AG04450 (cell line): ENCODE results near the gene MSMO1. TPM values are rescaled to one million over a fixed set of nuclear protein-coding genes. Genes with fewer than 3 reads are reported as not detected.
A peak's percentile ranks its signal among the peaks of the same experiment; 100 is the strongest.

Source experiments
- CTCF ChIA-PET: fragments of 300-600, 350-600 bp; formaldehyde crosslinking; extraction: SDS; loops from one replicate; lab custom pipeline; 2022; ENCODE audit warnings: antibody characterized with exemption, inconsistent platforms; lab: Charles Lee
- POLR2A ChIA-PET: fragments of 350-600 bp; formaldehyde crosslinking; extraction: SDS; loops from one replicate; lab custom pipeline; 2021; ENCODE audit warnings: antibody characterized with exemption, inconsistent platforms; lab: Yijun Ruan, JAX
- DNase-seq: peaks from one replicate; pipeline ENCODE4 v3.0.0-alpha.2; 2011; ENCODE audit warnings: low read depth, low spot score
- H3K27ac ChIP-seq: one replicate; pipeline ENCODE4 v1.5.1; 2012; ENCODE audit warnings: low read depth, low read length, control low read depth
- H3K27me3 ChIP-seq: one replicate; pipeline ENCODE4 v1.6.0; 2012; ENCODE audit warnings: low read length; ENCODE audit not compliant: control insufficient read depth, insufficient read depth
- H3K4me3 ChIP-seq: 2 replicates; pipeline ENCODE4 v1.5.1; 2011; ENCODE audit warnings: mild to moderate bottlenecking, low read depth, low read length, control low read depth
- H3K9me3 ChIP-seq: 2 replicates; pipeline ENCODE4 v1.5.1; 2012; ENCODE audit warnings: low read length; ENCODE audit not compliant: control insufficient read depth, insufficient read depth
- polyA plus RNA-seq: library from polyadenylated mRNA; depleted of rRNA; stranded (reverse); fragments of >200 nt; gene quantifications from 2 replicates; pipeline ENCODE4 v1.2.3, GENCODE V29; 2011
- TF ChIP-seq, protein P1 (sequence below): IDR thresholded peaks from 2 replicates; pipeline ENCODE4 v1.5.1; 2011; ENCODE audit warnings: low read depth, low read length, control low read depth, inconsistent platforms

The MSMO1 gene
- polyA plus RNA-seq, 1 experiment = 53.0 TPM

DNA sequence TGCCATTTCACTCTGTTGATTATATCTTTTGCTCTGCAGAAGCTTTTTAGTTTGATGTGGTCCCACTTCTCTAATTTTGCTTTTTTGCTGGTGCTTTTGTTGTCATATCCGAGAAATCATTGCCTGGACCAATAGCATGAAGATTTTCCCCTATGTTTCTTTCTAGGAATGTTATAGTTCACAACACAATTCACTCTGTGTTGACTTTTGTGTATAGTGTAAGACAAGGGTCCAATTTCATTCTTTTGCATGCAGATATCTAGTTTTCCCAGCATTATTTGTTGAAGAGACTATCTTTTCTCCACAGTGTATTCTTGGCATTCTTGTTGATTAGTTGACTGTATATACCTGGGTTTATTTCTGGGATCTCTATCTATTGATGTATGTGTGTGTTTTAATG, 43.1 kb downstream of the MSMO1 start:
- DNase-seq = no peak
- ChIA-PET POLR2A (no interaction called here), CTCF (no interaction called here)
- Histone ChIP-seq H3K27ac (no peak overlapping the region), H3K27me3 (no peaks in the 10 kb centered on the region), H3K4me3 (no peak overlapping the region), H3K9me3 (no peaks in the 10 kb centered on the region)
- TF ChIP-seq, protein P1, sequence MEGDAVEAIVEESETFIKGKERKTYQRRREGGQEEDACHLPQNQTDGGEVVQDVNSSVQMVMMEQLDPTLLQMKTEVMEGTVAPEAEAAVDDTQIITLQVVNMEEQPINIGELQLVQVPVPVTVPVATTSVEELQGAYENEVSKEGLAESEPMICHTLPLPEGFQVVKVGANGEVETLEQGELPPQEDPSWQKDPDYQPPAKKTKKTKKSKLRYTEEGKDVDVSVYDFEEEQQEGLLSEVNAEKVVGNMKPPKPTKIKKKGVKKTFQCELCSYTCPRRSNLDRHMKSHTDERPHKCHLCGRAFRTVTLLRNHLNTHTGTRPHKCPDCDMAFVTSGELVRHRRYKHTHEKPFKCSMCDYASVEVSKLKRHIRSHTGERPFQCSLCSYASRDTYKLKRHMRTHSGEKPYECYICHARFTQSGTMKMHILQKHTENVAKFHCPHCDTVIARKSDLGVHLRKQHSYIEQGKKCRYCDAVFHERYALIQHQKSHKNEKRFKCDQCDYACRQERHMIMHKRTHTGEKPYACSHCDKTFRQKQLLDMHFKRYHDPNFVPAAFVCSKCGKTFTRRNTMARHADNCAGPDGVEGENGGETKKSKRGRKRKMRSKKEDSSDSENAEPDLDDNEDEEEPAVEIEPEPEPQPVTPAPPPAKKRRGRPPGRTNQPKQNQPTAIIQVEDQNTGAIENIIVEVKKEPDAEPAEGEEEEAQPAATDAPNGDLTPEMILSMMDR = no peak

DNA sequence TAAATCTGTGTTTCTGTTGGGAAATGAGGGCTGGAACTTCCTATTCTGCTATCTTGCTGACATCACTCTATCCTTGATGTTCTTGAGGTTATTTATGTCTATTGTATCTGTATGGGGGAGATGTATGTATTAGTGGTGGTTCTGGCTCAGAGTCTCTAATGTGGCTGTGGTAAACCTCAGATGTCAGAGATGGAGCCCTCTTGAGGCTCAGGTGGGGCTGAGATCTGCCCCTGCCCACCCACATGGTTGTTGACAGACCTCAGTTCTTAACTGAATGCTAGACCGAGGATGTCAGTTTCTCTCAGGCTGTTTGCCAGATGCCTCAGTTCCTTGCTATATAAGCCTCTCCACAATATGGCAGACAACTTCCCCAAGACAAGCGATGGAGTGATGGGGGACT, 48.0 kb downstream of the MSMO1 start:
- no peak overlapping the region for H3K4me3 ChIP-seq
- no peaks in the 10 kb centered on the region for H3K9me3 ChIP-seq
- DNase-seq = no peak
- TF ChIP-seq, protein P1 = no peak
- peaks cover 7% of the 10 kb centered on the region for H3K27me3 ChIP-seq
- no peak overlapping the region for H3K27ac ChIP-seq
- ChIA-PET CTCF (interaction anchor here (1.5 kb wide), 1 partner anchor 21 kb away, joined by 4 read pairs; no protein-coding TSS in a partner anchor), POLR2A (no interaction called here)

DNA sequence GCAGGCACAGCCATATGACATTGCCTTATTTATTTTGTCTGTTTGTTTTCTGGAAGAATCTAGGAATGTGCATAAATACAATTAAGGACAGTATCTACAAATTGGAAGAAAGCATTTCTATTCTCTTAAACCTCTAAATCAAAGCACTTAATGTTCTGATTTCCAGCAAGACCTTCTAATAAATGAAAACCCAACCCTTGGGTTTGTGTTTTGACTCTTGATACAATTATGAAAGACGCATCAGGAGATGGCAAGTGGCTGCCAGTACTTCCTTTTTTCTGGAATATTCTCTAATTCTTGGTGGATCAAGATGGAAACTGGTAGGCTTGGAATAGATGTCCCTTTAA, 50.9 kb downstream of the MSMO1 start:
- peaks cover 8% of the 10 kb centered on the region for H3K27me3 ChIP-seq
- ChIA-PET POLR2A (no interaction called here), CTCF (interaction anchor here (0.8 to 1.6 kb wide), 6 partner anchors 21 to 265 kb away, joined by 3 to 8 read pairs (median 4); partner anchors contain the start of gene MSMO1)
- H3K27ac ChIP-seq = no peak overlapping the region
- H3K9me3 ChIP-seq = no peaks in the 10 kb centered on the region
- TF ChIP-seq, protein P1 = no peak
- no peak for DNase-seq
- peak overlapping the region; percentile 58 for H3K4me3 ChIP-seq

DNA sequence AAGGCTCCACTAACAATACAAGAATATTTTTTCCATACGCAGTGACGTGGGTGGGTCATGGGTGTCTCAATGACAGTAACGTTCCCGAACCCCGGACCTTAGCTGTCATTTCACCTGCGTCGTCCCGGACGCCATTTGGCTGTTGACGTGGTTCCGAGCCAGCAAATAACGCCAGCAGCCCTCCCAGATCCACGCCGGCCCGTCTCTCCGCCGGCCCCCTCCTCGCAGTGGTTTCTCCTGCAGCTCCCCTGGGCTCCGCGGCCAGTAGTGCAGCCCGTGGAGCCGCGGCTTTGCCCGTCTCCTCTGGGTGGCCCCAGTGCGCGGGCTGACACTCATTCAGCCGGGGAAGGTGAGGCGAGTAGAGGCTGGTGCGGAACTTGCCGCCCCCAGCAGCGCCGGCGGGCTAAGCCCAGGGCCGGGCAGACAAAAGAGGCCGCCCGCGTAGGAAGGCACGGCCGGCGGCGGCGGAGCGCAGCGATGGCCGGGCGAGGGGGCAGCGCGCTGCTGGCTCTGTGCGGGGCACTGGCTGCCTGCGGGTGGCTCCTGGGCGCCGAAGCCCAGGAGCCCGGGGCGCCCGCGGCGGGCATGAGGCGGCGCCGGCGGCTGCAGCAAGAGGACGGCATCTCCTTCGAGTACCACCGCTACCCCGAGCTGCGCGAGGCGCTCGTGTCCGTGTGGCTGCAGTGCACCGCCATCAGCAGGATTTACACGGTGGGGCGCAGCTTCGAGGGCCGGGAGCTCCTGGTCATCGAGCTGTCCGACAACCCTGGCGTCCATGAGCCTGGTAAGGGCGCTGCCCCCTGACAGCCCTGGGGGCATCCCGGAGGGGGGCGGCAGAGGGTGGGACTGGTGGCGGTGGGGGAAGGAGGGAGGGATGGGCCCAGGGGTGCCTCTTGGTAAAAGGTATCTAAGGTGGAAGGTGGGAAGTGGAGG, 51.5 kb downstream of the MSMO1 start, which contains the start of gene CPE:
TSS of gene CPE (plus strand) at position 264 of the 933 bp plus-strand sequence. CDS start at position 478, 214 bp downstream.
- H3K27me3 ChIP-seq = peaks cover 8% of the 10 kb centered on the region
- no peak within 1 kb of the TSS for H3K27ac ChIP-seq
- CTCF ChIA-PET = interaction anchor here (0.6 to 1.6 kb wide), 5 partner anchors 51 to 248 kb away, joined by 3 to 8 read pairs (median 3); partner anchors contain the start of gene MSMO1
- POLR2A ChIA-PET = no interaction called here
- no peak for DNase-seq
- TF ChIP-seq, protein P1 = peak; percentile 47
- no peaks in the 10 kb centered on the region for H3K9me3 ChIP-seq
- H3K4me3 ChIP-seq = peak within 1 kb of the TSS; percentile 58

DNA sequence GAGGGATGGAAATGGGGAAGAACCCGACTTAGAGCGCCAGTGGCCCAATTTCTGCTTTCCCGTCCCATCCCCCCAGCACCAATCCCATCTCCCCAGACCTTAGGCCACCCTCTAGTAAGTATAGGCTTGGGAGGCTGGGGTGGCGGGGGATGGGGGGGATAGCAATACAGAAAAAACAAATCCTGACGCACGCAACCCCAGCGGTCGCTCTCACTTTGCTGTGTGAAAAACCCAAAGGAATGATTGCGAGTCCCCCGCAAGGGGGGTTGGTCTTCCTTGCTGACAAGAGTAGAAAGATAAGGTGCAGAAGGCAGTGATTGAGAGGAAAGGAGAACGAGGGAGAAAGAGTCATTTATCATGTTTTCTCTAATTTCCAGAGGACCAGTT, 52.2 kb downstream of the MSMO1 start:
- Histone ChIP-seq H3K27me3 (peaks cover 8% of the 10 kb centered on the region), H3K27ac (no peak overlapping the region), H3K9me3 (no peaks in the 10 kb centered on the region), H3K4me3 (0 out of 2 replicates have a peak overlapping the region, but pooled peaks have one; percentile 58)
- ChIA-PET CTCF (interaction anchor here (0.6 to 1.6 kb wide), 3 partner anchors 52 to 249 kb away, joined by 3 to 8 read pairs (median 6); partner anchors contain the start of gene MSMO1), POLR2A (no interaction called here)
- DNase-seq = no peak
- TF ChIP-seq, protein P1 = no peak
